ENCODE data around the gene SNAPC5.

GRCh38 chr15:66472176-66472999 is 25.2 kb downstream of the SNAPC5 start:
- no peak for TF ChIP-seq POLR2A (IDR thresholded peaks at IDR 0.05)
- no peak for TF ChIP-seq CTCF (IDR thresholded peaks at IDR 0.05)

All from esophagus squamous epithelium (tissue), 4 donors.